Gastrocnemius medialis (tissue), 4 donors: ENCODE results near the gene NGDN. TPM values are rescaled to one million over a fixed set of nuclear protein-coding genes. Genes with fewer than 3 reads are reported as not detected.

Experiments
- ATAC-seq, 2 donors: fragments of 150-250 bp; one replicate each; pipeline ENCODE4 v1.9.1; 2016
- DNase-seq, 2 donors: peaks; one replicate each; pipeline ENCODE4 v3.0.0-alpha.2; 2019
- H3K27ac ChIP-seq, 4 donors: fragments of 200-600 bp; sonication (generic); 1 replicate in 1 of 4; 2 replicates in 3 of 4; pipeline ENCODE4 v1.5.1; 2016 to 2018; ENCODE audit warnings: mild to moderate bottlenecking in 2 of 4, moderate library complexity in 1 of 4
- H3K27me3 ChIP-seq, 3 donors: fragments of 200-600 bp; sonication (generic) in 2 of 3; 1 replicate in 1 of 3; 2 replicates in 2 of 3; pipeline versions ENCODE4 v1.5.1 to v1.6.0; 2016 to 2019; ENCODE audit warnings: mild to moderate bottlenecking in 1 of 3, moderate library complexity in 1 of 3
- H3K36me3 ChIP-seq, 2 donors: fragments of 200-600 bp; sonication (generic) in 1 of 2; one replicate each; pipeline ENCODE4 v1.5.1; 2017 to 2018
- H3K4me1 ChIP-seq, 2 donors: fragments of 200-600 bp; sonication (generic) in 1 of 2; one replicate each; pipeline ENCODE4 v1.5.1; 2016 to 2017; ENCODE audit warnings: mild to moderate bottlenecking in 2 of 2
- H3K4me3 ChIP-seq, 4 donors: fragments of 200-600 bp; sonication (generic) in 3 of 4; 1 replicate in 1 of 4; 2 replicates in 3 of 4; pipeline ENCODE4 v1.5.1; 2016 to 2019; ENCODE audit warnings: mild to moderate bottlenecking in 2 of 4
- H3K9me3 ChIP-seq, 3 donors: fragments of 200-600 bp; sonication (generic) in 2 of 3; 1 replicate in 1 of 3; 2 replicates in 2 of 3; pipeline ENCODE4 v1.5.1; 2016 to 2019
- CTCF ChIP-seq, 5 experiments: fragments of 450-650 bp in 3 of 5; fragments of 200-600 bp in 2 of 5; sonication (generic) in 2 of 5; IDR thresholded peaks in 4 of 5; conservative IDR thresholded peaks in 1 of 5; 1 replicate in 4 of 5; 2 replicates in 1 of 5; pipeline ENCODE4 v1.5.1; 2016 to 2019; ENCODE audit warnings: antibody characterized with exemption in 5 of 5, mild to moderate bottlenecking in 3 of 5, moderate library complexity in 3 of 5
- POLR2A ChIP-seq, 2 donors: fragments of 450-650 bp; IDR thresholded peaks; one replicate each; pipeline ENCODE4 v1.6.1; 2017; ENCODE audit warnings: antibody characterized with exemption in 2 of 2, mild to moderate bottlenecking in 2 of 2, moderate library complexity in 2 of 2
- in situ Hi-C, 4 donors: fragments of 200-750 bp; cut with MboI; loops; one replicate each; pipeline versions ENCODE4 v1.15.0 to v1.8.0; 2017; ENCODE audit warnings: low sequenced_read_pairs in 4 of 4
- intact Hi-C: fragments of 100-400 bp; cut with DNase I; formaldehyde crosslinking; loops from one replicate; pipeline ENCODE4 v1.15.1; 2023; ENCODE audit warnings: low total_unique reads
- total RNA-seq, 4 donors: library from RNA; depleted of rRNA; stranded (reverse); fragments of >200 nt; gene quantifications; one replicate each; pipeline versions ENCODE4 v1.1.0 to v1.2.3, GENCODE V29; 2016

The NGDN gene
- total RNA-seq, 4 donors from 2014 or later = 27.9 to 41.9 (median 36.1) TPM

- H3K36me3 ChIP-seq = peaks cover 0 to 13% of the 10 kb centered on the region in 2 donors
- no peak overlapping the region for H3K4me3 ChIP-seq
- TF ChIP-seq POLR2A (IDR thresholded peaks at IDR 0.05) (no peak), CTCF (IDR thresholded peaks at IDR 0.05 in 4 of 5, conservative IDR thresholded peaks at IDR 0.05 in 1 of 5) (no peak)
- intact Hi-C loops (no loop called here), in situ Hi-C loops (loop anchor here in 1 of 4 donors (5.0 kb wide), 1 partner anchor 75 kb away; the partner anchor contains the start of gene THTPA)
- DNase-seq (no peak), ATAC-seq (no peak)
- H3K4me1 ChIP-seq = no peaks in the 10 kb centered on the region
- no peak overlapping the region for H3K27ac ChIP-seq
- no peaks in the 10 kb centered on the region for H3K27me3 ChIP-seq
- no peaks in the 10 kb centered on the region for H3K9me3 ChIP-seq
Measured at GRCh38 chr14:23482823-23483148, 13.3 kb downstream of the NGDN start.

GRCh38 chr14:23483236-23483854 lies 13.8 kb downstream of the NGDN start:
- Histone ChIP-seq H3K27ac (no peak overlapping the region), H3K4me3 (no peak overlapping the region), H3K27me3 (no peaks in the 10 kb centered on the region), H3K36me3 (peaks cover 0 to 8% of the 10 kb centered on the region in 2 donors), H3K4me1 (no peaks in the 10 kb centered on the region), H3K9me3 (no peaks in the 10 kb centered on the region)
- ATAC-seq (no peak), DNase-seq (no peak)
- intact Hi-C loops (no loop called here), in situ Hi-C loops (loop anchor here in 1 of 4 donors (5.0 kb wide), 1 partner anchor 74 kb away; the partner anchor contains the start of gene THTPA)
- TF ChIP-seq CTCF (IDR thresholded peaks at IDR 0.05 in 4 of 5, conservative IDR thresholded peaks at IDR 0.05 in 1 of 5) = no peak
- no peak for TF ChIP-seq POLR2A (IDR thresholded peaks at IDR 0.05)

- in situ Hi-C loops (no loop called here), intact Hi-C loops (no loop called here)
- Histone ChIP-seq H3K27ac (no peak overlapping the region), H3K4me1 (no peaks in the 10 kb centered on the region), H3K36me3 (peaks cover 0 to 8% of the 10 kb centered on the region in 2 donors), H3K4me3 (no peak overlapping the region), H3K27me3 (no peaks in the 10 kb centered on the region), H3K9me3 (no peaks in the 10 kb centered on the region)
- DNase-seq = no peak
- TF ChIP-seq POLR2A (IDR thresholded peaks at IDR 0.05) (no peak), CTCF (IDR thresholded peaks at IDR 0.05 in 4 of 5, conservative IDR thresholded peaks at IDR 0.05 in 1 of 5) (no peak)
- ATAC-seq = no peak
Measured at GRCh38 chr14:23485326-23485725, 15.8 kb downstream of the NGDN start.

GRCh38 chr14:23486036-23486435 lies 16.5 kb downstream of the NGDN start:
- Histone ChIP-seq H3K9me3 (no peaks in the 10 kb centered on the region), H3K4me1 (no peaks in the 10 kb centered on the region), H3K4me3 (no peak overlapping the region), H3K27me3 (no peaks in the 10 kb centered on the region), H3K36me3 (peaks cover 0 to 2% of the 10 kb centered on the region in 2 donors), H3K27ac (no peak overlapping the region)
- TF ChIP-seq CTCF (IDR thresholded peaks at IDR 0.05 in 4 of 5, conservative IDR thresholded peaks at IDR 0.05 in 1 of 5) = no peak
- no peak for TF ChIP-seq POLR2A (IDR thresholded peaks at IDR 0.05)
- intact Hi-C loops (no loop called here), in situ Hi-C loops (no loop called here)
- no peak for DNase-seq
- no peak for ATAC-seq

- Histone ChIP-seq H3K27ac (no peak overlapping the region), H3K9me3 (no peaks in the 10 kb centered on the region), H3K4me1 (no peaks in the 10 kb centered on the region), H3K36me3 (no peaks in the 10 kb centered on the region), H3K27me3 (no peaks in the 10 kb centered on the region), H3K4me3 (no peak overlapping the region)
- TF ChIP-seq CTCF (IDR thresholded peaks at IDR 0.05 in 4 of 5, conservative IDR thresholded peaks at IDR 0.05 in 1 of 5) (no peak), POLR2A (IDR thresholded peaks at IDR 0.05) (no peak)
- no peak for DNase-seq
- ATAC-seq = no peak
- intact Hi-C loops = no loop called here
- in situ Hi-C loops = no loop called here
Measured at GRCh38 chr14:23487216-23487615, 17.7 kb downstream of the NGDN start.
